A549 treated with CpdA at 1 μM for 4 hours (cell line): ENCODE data around the gene PIK3R6. TPM values are rescaled to one million over a fixed set of nuclear protein-coding genes. Genes with fewer than 3 reads are reported as not detected.

Experiments
- total RNA-seq: library from RNA; stranded (reverse); fragments of 200-300 nt; extraction: Qiagen RNA extraction; gene quantifications from 5 replicates; pipeline ENCODE4 v1.2.3, GENCODE V29; 2022; ENCODE audit warnings: low read depth

PIK3R6 gene
- not detected in 5 replicates for total RNA-seq

GRCh38 chr17:8867361-8867981 lies at the start of gene PIK3R6:
Gene PIK3R6 (minus strand): TSS chr17:8867674. CDS start chr17:8849794, 17,880 bp downstream.

GRCh38 chr17:8798846-8799569 lies 68.5 kb downstream of the PIK3R6 start, which contains the start of gene MFSD6L:
Gene MFSD6L (minus strand): TSS chr17:8799365. CDS start chr17:8799120, 245 bp downstream.

GRCh38 chr17:8758137-8758596 lies 109.3 kb downstream of the PIK3R6 start, which contains the start of gene SPDYE4:
Gene SPDYE4 (minus strand): TSS chr17:8758546. CDS start chr17:8758382, 164 bp downstream.

Other genes with a start within 250 kb of the PIK3R6 start
- 16.3 to 29.9 TPM (median 23.2 TPM) in 5 replicates for gene MYH10, start 236.9 kb downstream of the PIK3R6 start, total RNA-seq
- gene CCDC42, start 122.8 kb downstream of the PIK3R6 start, total RNA-seq, result not detected in 5 replicates
- gene SPDYE4, start 109.1 kb downstream of the PIK3R6 start, total RNA-seq, result not detected in 5 replicates
- not detected in 5 replicates for gene MFSD6L, start 68.3 kb downstream of the PIK3R6 start, total RNA-seq
- 0.02 to 0.18 TPM in 2 of 5 replicates, not detected in the others for gene PIK3R5, start 98.0 kb upstream of the PIK3R6 start, total RNA-seq
- 0.27 to 0.54 TPM (median 0.45 TPM) in 5 replicates for gene NTN1, start 153.8 kb upstream of the PIK3R6 start, total RNA-seq